Astrocyte of the cerebellum (primary cell): Measurements from ENCODE around the gene GKN2.

Experiments
- DNase-seq: peaks from one replicate; pipeline ENCODE4 v3.0.0-alpha.2; 2011; ENCODE audit warnings: low read depth
- H3K4me3 ChIP-seq: 2 replicates; pipeline ENCODE4 v1.5.1; 2011; ENCODE audit warnings: mild to moderate bottlenecking, low read depth, low read length, moderate library complexity
- in situ Hi-C: cut with HindIII; loops from 2 replicates; pipeline ENCODE4 v1.10.0; 2017; ENCODE audit warnings: low sequenced_read_pairs
- TF ChIP-seq, protein P1 (sequence below): IDR thresholded peaks from 2 replicates; pipeline ENCODE4 v1.5.1; 2012; ENCODE audit warnings: low read length, low read depth, moderate library complexity, mild to moderate bottlenecking; ENCODE audit errors: missing control alignments

GKN2 gene

DNA sequence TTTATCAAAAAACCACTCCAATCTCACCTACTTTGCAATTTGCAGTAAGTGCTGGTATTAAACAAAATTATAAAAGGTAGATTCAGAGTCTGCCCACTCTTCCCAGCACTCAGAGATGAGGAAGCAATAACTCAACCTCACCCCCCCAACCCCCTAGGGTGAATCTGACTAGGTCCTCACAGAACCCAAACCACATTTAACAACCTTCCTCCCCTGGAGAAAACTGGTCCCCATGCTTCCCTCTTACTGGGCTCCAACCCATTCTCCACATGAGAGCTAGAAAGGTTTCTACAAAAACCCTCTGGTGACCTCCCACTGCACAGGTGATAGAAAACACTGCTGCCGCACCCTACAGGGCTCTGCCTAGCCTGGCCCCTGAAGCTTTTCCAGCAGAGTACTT is 41.0 kb downstream of the GKN2 start:
- H3K4me3 ChIP-seq: no peak overlapping the region
- no peak for DNase-seq
- TF ChIP-seq, protein P1, sequence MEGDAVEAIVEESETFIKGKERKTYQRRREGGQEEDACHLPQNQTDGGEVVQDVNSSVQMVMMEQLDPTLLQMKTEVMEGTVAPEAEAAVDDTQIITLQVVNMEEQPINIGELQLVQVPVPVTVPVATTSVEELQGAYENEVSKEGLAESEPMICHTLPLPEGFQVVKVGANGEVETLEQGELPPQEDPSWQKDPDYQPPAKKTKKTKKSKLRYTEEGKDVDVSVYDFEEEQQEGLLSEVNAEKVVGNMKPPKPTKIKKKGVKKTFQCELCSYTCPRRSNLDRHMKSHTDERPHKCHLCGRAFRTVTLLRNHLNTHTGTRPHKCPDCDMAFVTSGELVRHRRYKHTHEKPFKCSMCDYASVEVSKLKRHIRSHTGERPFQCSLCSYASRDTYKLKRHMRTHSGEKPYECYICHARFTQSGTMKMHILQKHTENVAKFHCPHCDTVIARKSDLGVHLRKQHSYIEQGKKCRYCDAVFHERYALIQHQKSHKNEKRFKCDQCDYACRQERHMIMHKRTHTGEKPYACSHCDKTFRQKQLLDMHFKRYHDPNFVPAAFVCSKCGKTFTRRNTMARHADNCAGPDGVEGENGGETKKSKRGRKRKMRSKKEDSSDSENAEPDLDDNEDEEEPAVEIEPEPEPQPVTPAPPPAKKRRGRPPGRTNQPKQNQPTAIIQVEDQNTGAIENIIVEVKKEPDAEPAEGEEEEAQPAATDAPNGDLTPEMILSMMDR: no peak
- in situ Hi-C loops: no loop called here

- no peak for DNase-seq
- TF ChIP-seq, protein P1: no peak
- H3K4me3 ChIP-seq: no peak overlapping the region
- in situ Hi-C loops: no loop called here
Observed at GRCh38 chr2:68911246-68911645, 41.4 kb downstream of the GKN2 start.

DNA sequence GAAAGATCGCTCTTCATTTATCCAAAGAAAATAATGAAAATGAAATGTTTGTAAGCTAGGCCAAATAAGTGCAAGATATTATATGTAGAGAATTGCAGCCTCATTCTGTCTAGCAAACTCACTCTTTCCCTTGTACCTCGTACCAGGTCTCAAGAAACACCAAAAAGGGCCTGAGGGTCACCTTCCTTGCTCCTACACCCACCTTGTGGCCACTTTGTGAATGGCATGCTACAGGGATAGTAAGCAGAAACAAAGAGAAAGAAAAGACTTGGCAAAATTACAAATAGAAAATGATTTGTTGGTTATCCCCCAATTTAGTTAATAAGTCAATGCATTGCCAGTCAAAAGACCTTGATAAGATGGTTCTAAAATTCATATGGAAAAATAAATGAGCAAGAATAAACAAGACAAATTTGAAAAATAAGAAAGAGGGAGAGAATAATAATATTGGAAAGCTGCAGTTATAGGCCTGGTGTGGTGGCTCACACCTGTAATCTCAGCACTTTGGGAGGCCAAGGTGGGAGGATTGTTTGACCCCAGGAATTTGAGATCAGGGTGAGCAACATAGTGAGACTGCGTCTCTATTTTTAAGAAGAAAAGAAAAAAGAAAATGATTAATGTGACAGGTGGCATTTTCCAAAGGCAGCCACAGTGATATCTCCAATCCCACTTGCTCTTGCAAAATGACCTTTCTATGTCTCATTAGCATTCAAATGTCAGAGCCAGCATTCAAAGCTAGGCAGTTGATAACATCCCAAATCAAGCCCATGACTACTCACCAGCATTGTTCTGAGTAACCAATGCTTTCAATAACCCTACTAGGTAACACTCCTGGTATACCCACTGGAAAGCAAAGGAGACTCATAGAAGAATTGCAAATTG is 42.7 kb downstream of the GKN2 start:
- TF ChIP-seq, protein P1: peak; percentile 94
- in situ Hi-C loops: no loop called here
- H3K4me3 ChIP-seq: no peak overlapping the region
- peak; percentile 74 for DNase-seq

DNA sequence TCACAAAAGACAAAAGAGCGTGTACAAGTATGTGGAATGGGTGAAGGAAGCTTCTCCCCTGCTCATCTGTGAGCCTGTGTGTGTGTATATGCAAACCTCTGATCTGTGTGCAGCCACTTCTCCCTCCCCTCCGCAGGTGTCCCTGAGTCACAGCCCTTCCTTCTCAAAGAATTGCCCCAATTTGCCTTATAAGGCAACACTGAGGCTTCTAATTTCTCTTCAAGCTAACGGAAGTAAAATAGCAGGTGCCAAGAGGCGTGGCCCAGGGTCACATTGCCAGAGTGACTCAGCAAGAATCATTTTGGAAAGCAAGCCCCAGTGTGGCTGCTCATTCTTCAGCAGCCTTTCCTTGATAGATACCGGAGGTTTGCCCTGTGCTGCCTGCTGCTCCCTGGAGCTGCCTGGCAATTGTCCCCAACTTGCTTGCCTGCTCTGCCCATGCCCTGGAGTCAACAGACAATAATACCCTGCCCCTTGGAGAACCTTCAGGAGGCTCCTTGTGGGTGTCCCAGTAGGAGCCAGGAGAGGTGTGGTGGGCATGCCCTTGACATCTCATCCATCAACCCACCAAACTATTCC is 44.2 kb downstream of the GKN2 start:
- peak; percentile 82 for DNase-seq
- in situ Hi-C loops: no loop called here
- TF ChIP-seq, protein P1: no peak
- no peak overlapping the region for H3K4me3 ChIP-seq

DNA sequence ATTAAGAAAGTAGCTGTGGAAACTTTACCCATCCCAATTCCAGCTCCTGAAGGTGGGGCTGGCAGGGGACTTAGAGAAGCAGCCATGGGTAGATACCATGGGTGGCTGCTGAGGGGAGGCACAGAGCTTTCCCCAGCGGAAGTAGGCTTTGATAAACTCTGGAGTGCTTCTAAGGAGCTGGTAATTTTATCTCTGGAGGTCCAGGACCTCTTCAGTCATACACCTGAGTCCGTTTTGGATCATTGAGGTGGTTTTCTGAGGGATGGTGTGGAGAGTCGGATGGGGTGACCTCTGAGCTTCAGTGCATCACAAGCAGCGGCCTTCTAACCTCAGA is 44.8 kb downstream of the GKN2 start:
- DNase-seq: no peak
- H3K4me3 ChIP-seq: no peak overlapping the region
- TF ChIP-seq, protein P1: no peak
- in situ Hi-C loops: no loop called here

GRCh38 chr2:68907232-68907919 is 45.3 kb downstream of the GKN2 start:
- no peak overlapping the region for H3K4me3 ChIP-seq
- TF ChIP-seq, protein P1: no peak
- in situ Hi-C loops: no loop called here
- no peak for DNase-seq
